Activated T-helper 1 cell treated with anti-CD3 and anti-CD28 coated beads, Interleukin-2, amount 50 U/mL, for 16 hours (primary cell): ENCODE results near the gene LYL1.

ENCODE experiments used
- DNase-seq, 2 donors: peaks; one replicate each; pipeline ENCODE4 v3.0.0-alpha.2; 2020; ENCODE audit warnings: low read depth in 1 of 2, low spot score in 1 of 2

LYL1 gene

DNA sequence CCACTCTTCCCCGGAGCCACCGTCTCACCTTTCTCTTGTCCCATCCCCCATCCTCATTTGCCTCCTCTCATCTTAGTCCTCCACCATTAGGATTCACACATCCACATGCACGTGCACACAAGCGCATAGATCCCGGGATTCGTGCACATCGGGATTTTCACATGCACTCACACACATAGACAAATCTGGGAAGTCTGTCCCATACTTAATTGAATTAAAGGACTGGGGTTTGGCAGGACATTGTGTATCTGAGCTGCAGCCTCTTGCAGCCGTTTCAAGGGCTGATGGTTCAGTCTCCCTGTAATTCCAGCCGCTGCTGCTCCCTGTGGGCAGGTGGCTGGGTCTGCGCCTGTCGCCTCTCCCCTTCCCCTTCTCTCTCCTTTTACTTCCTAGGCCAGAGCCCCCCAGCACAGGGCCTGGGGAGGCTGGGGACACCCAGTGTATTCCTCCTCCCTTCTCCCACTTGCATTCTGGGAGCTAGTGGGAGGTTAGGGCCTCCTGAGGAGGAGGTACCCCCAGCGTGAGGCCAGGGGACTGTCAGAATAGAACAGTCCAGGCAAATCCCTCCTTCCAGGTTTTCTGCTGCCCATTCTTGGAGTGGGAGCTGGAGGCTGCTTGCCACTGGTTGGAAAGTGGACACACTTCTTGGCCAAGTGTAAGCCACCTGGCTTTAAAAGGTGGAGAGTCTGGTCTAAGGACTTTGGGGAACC is 43.6 kb downstream of the LYL1 start:
- DNase-seq: no peak

DNA sequence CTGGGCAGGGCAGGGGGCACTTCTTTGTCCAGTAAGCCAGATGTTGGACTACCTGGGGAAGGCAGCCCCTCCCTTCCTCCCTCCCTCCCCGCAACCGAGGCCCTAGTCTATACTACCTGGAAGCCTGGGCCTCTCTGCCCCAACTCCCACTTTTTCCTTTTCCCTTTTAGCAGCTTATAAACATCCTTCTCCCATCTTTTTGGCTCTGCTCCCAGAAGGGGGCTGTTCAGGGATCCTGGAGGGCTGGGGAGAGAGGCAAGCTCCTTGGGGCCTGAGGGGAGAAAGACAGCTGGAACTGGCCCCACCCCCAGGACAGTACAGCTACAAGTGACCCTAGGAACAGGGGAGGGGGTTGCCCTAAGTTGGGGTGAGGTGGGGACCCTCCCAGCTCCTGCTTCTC is 44.9 kb downstream of the LYL1 start:
- no peak for DNase-seq

DNA sequence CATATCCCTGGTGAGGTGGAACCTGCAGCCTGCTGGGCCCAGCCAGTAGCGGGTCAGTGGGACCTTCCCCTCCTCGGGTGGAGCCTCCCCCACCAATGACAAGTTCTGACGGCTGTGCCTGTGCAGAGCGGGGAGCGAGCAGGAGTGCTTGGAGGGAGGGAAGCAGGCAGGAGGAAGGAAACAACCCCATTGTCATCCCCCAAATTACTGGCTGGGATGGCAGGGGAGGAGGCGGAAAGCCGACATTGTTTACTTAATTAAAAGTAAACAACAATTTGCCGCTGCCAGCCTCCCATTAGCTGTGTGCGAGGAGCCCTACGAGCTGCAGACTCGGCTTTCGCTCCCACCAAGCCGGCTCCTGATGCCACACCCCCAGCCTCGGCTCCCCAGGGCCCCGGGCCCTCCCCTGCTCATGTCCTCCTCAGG is 45.5 kb downstream of the LYL1 start:
- DNase-seq: no peak

DNA sequence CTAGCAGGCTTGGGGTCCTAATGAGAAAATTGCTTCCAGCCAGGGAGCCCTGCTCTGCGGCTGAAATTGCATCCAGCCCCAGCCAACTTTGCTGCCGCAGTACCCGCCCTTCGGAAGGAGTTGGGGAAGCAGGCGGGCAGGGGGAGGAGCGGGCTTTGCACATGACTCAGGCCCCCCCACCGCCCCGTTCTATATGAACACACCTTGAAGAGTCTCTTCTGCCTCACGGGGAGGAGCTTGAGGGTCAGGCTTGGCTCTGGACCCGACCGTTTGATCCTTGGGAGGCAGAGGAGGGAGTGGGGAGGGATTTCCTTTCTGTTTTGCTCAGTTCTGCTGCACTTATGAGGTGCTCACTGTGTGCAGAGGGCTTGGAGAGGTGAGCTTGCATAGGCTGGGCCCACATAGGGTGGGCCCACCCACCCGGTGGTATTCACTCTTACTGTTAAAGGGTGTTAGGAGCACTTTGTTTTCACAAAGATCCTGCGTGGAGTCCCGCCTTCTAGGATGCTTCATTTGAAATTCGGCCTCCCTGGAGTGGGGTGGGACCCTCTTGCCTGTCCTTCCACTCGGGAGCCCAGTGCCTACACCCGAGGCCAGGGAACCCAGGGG is 46.5 kb downstream of the LYL1 start:
- DNase-seq: no peak

DNA sequence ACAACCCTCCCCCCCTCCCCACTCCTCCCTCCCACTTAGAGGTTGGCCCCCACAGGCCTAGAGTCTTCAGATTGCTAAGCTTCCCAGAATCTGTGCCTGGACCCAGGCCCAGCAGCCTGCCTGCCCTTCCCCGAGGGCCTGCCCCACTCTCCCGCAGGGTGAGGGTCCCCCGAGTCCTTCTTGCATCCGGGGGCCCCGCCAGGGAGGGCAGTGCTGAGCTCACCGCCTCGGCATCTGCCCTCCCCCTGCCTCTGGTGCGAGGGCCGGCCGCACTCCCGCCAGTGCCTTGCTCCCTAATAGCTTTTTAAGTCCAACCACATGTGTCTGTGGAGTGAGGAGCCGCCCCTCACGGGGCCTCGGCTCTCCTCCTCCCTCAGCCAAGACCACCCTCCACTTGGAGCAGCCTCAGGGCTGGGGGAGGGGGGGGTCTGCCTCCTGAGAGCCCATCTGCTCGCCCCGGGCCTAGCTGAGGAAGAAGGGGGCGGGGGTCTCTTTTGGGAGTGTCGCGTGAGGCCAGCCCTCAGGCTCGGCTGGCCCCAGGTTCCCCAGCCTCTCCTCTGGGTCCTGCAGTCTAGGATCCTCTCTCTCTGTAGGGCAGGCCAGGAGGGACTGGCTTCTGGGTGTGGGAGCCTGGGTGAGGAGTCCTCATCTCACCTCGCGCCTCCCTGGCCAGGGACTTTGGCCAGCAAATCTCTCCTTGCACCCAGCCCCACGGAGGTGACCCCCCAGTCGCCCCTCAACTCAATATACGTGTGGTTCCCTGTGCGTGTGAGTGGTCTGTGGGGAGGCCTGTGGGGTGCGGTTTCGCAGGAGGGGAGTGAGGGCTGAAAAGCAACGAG is 47.2 kb downstream of the LYL1 start:
- no peak for DNase-seq

DNA sequence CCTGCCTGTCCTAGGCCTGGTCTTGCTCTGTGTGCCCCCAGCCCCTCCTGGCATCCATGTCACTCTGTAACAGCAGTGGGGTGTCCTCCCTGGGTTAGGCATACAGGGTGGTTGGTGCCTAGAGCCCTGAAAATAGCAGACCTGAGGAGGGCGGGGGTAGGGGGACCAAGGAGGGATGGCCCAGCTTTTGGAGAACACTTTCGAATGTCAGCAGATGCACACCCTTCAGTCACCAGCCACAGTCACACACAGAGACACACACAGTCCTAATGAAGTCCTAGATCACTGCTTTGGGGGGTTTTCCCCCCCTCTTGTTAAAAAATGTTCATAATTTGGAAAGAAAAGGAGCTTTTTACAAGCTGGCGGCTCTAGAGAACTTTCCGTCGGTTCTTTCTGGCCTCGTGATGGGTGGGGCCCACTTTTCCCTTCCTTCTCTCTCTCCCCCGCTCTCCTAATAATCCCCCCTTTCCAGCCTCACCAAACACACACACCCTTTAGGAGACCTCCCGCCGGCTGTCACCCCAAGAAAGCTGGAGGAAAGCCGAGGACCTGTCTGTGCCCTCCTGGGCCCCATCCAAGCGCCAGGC is 47.9 kb downstream of the LYL1 start:
- no peak for DNase-seq

DNA sequence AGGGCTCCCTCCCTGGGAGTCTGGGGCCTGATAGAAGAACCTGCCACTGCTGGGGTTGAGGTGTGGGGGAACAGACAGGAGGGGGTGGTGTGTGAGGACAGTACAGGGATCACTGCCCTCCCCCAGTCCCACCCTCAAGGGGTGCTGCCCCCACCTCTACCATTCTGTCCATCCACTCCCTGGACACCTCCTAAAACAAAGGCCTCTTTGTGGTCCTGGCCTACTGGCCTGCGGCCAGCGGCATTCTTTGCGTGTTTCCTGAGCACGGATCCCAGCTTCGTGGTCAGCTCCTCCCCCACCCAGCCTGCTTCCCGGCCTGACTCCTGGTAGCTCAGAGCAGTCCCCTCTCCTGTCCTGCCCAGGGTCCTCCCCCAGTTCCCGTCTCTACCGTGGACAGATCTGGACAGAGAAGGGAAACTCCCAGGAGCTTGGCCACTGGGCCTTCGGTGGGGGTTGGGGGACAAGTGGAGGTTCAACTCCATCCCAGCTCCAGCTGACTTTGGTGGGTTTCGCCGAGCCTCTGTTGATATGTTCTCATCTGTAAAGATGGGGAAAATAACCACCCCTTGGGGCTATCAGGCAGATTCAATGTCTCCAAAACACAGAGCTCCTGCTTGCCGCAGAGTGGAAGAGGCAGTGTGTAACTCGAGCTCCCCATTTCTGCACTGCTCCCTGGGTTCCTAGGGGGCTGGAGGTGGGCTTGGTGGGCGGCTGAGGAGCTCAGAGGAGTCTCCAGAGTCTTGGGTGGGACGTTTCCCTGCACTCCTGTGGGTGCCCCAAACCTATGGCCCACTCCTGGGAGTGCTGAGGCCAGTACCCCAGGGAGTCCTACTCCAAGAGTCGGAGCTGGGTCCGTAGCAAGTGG is 48.7 kb downstream of the LYL1 start:
- DNase-seq: no peak

DNA sequence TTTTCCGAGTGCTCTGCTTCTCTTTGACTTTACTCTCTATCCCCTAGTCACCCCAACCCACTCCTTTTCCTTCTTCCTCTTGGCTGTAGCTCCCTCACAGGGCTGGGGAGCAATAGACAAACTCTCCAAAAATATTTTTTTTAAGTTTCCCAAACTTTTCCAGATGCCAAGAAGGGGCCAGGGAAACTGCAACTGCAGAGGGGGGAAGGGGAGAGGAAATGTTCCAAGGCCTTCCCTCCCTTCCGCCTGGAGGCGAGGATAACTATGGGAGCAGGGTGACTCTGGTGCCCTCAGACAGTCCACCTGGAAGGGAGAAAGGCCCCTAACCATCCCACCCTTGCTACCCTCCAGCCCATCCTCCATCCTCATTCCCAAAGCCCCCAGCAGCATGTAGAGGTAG is 49.4 kb downstream of the LYL1 start:
- DNase-seq: no peak

DNA sequence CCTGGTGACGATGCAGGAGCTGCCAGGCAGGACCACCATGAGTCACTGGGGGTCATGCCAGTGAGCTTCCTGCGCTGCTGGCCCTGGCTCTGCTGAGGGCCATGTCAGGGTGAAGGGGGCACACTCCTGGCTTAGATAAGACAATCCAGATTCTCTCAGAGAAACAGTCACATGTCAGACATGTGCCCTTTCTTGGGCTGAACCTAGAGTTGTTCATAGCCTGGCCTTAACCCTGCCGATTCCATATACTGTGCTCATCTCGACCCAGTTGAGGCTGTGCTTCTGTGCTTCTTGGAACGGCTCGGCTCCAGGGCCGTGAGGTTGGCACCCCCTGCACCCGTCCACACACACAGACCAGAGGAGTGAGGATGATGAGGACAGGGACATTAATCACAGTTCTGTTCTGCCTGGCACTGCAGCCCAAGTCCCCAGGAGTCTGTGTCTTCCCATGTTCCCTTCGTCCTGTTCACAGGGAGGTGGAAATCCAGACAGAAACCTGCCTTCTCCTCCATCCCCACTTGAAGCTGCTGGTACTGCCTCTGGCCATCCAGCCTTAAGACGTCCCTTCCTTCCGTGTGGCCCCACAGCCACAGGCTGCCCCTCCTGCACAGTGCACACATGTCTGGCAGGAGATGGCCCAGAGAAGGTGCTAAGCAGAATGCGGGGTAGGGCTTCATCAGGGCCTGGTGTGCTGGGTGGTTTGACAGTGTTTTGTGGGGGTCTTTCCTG is 50.0 kb downstream of the LYL1 start:
- no peak for DNase-seq

DNA sequence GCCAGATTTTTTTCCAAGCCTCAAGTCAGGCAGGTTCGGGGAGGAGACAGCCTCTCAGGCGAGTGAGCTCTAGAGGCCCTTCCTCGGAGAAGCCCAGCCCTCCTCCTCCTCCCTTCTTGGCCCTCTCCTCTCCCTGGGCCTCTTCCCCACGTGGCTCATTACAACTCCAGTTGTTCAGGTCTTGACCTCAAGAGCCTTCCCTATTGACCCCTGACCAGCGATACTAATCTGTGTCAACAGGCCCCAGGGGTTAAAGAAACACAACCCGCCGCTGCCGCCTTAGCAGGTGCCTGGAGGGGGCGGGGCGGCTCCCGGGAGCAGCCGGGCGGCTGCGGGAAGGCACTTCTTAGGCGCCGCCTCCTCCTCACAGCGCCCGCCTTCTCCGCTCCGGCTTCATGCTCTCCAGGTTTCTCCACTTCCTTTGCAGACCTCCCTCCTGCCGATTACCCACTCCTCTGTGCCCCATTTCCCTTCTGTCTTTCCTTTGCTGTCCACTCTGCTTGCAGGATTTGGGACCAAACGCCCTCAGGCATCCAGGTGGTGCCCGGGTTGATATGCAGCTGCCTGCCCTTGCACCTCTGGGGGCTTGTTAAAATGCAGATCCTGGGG is 51.0 kb downstream of the LYL1 start:
- no peak for DNase-seq

DNA sequence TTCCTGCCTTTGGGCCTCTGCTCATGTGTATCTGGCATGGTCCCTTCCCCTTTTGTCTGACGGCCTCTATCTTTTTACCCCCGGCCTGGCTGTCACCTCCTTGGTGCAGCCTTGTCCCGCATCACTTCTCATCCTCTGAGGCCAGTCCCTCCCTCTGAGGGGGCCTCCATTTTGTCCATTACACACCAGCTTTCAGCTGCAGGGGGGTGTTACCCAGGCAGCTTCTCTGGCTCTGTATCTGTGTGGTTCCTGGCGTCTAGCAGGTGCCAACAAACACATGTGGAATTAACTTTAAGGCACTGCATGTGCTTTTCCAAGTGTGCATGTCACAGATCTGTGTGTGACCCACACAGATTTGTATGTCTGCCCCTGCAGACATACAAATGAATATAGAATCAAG is 52.4 kb downstream of the LYL1 start:
- DNase-seq: no peak
